Gastroesophageal sphincter (tissue), 3 donors: Measurements from ENCODE around the gene C1D.

ENCODE experiments used
- EP300 ChIP-seq: sonication (generic); formaldehyde crosslinking; IDR thresholded peaks from one replicate; pipeline ENCODE4 v1.6.1; 2017; ENCODE audit warnings: antibody characterized with exemption, mild to moderate bottlenecking
- POLR2A ChIP-seq, 2 donors: fragments of 450-650 bp; IDR thresholded peaks; one replicate each; pipeline ENCODE4 v1.6.1; 2017; ENCODE audit warnings: antibody characterized with exemption in 2 of 2, mild to moderate bottlenecking in 2 of 2, moderate library complexity in 1 of 2
- POLR2AphosphoS5 ChIP-seq: sonication (generic); formaldehyde crosslinking; IDR thresholded peaks from one replicate; pipeline ENCODE4 v1.6.1; 2017; ENCODE audit warnings: antibody characterized with exemption
- TF ChIP-seq, protein P1 (sequence below), 4 experiments: fragments of 200-600 bp in 2 of 4; fragments of 450-650 bp in 2 of 4; sonication (generic) in 1 of 4; IDR thresholded peaks; one replicate each; pipeline ENCODE4 v1.5.1; 2017 to 2019; ENCODE audit warnings: antibody characterized with exemption in 4 of 4, mild to moderate bottlenecking in 2 of 4, moderate library complexity in 2 of 4

DNA sequence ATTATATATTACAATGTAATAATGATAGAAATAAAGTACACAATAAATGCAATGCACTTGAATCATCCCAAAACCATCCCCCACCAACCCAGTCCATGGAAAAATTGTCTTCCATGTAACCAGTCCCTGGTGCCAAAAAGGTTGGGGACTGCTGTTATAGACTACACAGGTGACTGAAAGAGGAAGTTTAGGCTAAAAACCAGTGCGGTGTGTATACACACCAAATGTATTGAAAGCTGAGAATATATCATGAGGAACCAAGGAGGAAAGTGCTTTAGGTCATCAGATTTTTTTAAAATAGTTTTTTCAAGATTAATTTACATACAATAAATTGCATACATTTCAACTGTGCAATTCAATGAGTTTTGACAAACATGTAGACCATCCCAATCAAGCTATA, 20.5 kb upstream of the C1D start:
- TF ChIP-seq, protein P1, sequence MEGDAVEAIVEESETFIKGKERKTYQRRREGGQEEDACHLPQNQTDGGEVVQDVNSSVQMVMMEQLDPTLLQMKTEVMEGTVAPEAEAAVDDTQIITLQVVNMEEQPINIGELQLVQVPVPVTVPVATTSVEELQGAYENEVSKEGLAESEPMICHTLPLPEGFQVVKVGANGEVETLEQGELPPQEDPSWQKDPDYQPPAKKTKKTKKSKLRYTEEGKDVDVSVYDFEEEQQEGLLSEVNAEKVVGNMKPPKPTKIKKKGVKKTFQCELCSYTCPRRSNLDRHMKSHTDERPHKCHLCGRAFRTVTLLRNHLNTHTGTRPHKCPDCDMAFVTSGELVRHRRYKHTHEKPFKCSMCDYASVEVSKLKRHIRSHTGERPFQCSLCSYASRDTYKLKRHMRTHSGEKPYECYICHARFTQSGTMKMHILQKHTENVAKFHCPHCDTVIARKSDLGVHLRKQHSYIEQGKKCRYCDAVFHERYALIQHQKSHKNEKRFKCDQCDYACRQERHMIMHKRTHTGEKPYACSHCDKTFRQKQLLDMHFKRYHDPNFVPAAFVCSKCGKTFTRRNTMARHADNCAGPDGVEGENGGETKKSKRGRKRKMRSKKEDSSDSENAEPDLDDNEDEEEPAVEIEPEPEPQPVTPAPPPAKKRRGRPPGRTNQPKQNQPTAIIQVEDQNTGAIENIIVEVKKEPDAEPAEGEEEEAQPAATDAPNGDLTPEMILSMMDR (IDR thresholded peaks at IDR 0.05), result no peak
- TF ChIP-seq POLR2A (IDR thresholded peaks at IDR 0.05) (no peak), POLR2AphosphoS5 (no peak), EP300 (no peak)
